ENCODE measurements around the gene SLC35E2B.

DNA sequence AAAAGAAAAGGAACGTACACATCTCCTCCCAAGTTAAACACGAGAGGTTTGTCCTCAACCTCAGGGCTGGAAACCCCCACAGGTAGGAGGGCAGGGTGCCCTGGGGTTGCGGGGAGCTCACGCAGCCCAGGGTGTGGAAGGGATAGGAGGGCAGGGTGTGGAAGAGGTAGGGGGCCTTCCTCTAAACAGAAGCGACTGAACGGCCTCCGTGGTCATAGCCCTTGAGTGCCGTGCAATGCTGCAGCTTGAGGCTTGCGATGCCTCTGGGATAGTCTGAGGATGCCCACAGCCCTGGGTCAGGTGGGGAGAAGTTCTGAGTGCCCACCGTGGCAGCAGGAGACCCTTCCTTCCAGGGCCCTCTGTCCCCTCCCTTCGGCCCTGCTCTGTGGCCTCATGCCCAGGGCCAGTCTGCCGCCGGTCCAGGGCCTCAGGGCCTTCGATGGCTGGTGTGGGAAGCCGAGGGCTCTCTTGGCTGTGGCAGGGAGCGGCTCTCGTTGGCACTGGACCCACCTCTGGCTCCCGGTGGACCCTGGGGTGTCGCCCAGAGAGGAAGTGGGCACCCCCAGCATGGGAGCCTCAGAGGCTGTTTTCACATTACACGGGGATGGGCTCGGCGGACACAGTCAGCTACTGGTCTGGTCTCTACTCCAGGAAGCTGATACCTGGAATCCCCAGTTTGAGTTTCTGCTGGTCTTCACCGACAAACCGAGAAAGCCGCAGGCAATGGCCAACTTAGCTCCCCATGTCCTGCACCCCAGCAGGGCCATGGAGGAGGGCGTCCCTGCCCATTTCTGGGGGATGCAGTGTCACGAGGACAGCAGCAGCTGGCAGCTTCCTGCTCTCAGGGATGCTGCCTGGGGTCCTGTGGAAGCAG, 27.4 kb downstream of the SLC35E2B start:
- TF ChIP-seq, protein P1, sequence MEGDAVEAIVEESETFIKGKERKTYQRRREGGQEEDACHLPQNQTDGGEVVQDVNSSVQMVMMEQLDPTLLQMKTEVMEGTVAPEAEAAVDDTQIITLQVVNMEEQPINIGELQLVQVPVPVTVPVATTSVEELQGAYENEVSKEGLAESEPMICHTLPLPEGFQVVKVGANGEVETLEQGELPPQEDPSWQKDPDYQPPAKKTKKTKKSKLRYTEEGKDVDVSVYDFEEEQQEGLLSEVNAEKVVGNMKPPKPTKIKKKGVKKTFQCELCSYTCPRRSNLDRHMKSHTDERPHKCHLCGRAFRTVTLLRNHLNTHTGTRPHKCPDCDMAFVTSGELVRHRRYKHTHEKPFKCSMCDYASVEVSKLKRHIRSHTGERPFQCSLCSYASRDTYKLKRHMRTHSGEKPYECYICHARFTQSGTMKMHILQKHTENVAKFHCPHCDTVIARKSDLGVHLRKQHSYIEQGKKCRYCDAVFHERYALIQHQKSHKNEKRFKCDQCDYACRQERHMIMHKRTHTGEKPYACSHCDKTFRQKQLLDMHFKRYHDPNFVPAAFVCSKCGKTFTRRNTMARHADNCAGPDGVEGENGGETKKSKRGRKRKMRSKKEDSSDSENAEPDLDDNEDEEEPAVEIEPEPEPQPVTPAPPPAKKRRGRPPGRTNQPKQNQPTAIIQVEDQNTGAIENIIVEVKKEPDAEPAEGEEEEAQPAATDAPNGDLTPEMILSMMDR (IDR thresholded peaks at IDR 0.05): no peak
- TF ChIP-seq POLR2A (IDR thresholded peaks at IDR 0.05) (no peak), EP300 (IDR thresholded peaks at IDR 0.05; ENCODE audit: low read depth) (no peak), POLR2AphosphoS5 (IDR thresholded peaks at IDR 0.05) (no peak)

Measured in transverse colon (tissue), 4 donors.